HCT116 (cell line): ENCODE data around the gene KDM7A. TPM values are rescaled to one million over a fixed set of nuclear protein-coding genes. Genes with fewer than 3 reads are reported as not detected.
A peak's percentile ranks its signal among the peaks of the same experiment; 100 is the strongest.

ENCODE experiments used
- ATAC-seq: fragments of 200-7000 bp; cut with Tn5 transposase; 2 replicates; pipeline ENCODE4 v1.9.1; 2020; ENCODE audit warnings: mild to moderate bottlenecking, moderate library complexity
- BruUV-seq: library from RNA; stranded (reverse); fragments of 400-500 nt; replicated peaks from 2 replicates; lab custom pipeline; 2021; lab: Mats Ljungman, UMichigan
- CTCF ChIA-PET: fragments of 300-600 bp; sonication (Branson Sonifier 250); formaldehyde crosslinking; loops from one replicate; lab custom pipeline; 2021; ENCODE audit warnings: antibody characterized with exemption; lab: Charles Lee
- POLR2A ChIA-PET: fragments of 300-600, 350-600 bp; sonication (Branson Sonifier 250); formaldehyde crosslinking; loops from one replicate; lab custom pipeline; 2021; ENCODE audit warnings: antibody characterized with exemption; lab: Charles Lee
- RAD21 ChIA-PET, 2 experiments: fragments of 300-600 bp; sonication (Branson Sonifier 250); formaldehyde crosslinking; loops; one replicate each; lab custom pipeline; 2023; ENCODE audit warnings: low total read pairs in 2 of 2; ENCODE audit not compliant: uncharacterized antibody in 2 of 2, unreplicated experiment in 2 of 2, low non-redundant PET in 1 of 2; lab: Charles Lee
- DNase-seq: peaks from one replicate; pipeline ENCODE4 v3.0.0-alpha.2; 2010; ENCODE audit warnings: low read depth, low spot score
- H2AFZ ChIP-seq: fragments of 200-600 bp; shearing (Covaris generic), sonication (generic); 2 replicates; pipeline ENCODE4 v1.6.1; 2017; ENCODE audit warnings: low read depth, mixed run types, mixed read lengths, antibody characterized with exemption, low read length; ENCODE audit not compliant: poor library complexity, severe bottlenecking
- H3K27ac ChIP-seq: 2 replicates; pipeline ENCODE4 v1.5.1; 2012; ENCODE audit warnings: low read depth, low read length
- H3K27me3 ChIP-seq: fragments of 200-600 bp; sonication (generic); 2 replicates; pipeline ENCODE4 v1.6.1; 2016; ENCODE audit warnings: mixed run types, low read length, mixed read lengths; ENCODE audit not compliant: insufficient read depth
- H3K36me3 ChIP-seq, 2 experiments: fragments of 200-500 bp in 1 of 2; fragments of 200-600 bp in 1 of 2; sonication (Bioruptor generic) in 1 of 2; sonication (generic) in 1 of 2; 2 replicates each; pipeline versions ENCODE4 v1.5.1 to v1.6.1; 2014 to 2016; ENCODE audit warnings: low read length in 2 of 2, inconsistent platforms in 1 of 2, mixed read lengths in 1 of 2, mixed run types in 1 of 2; ENCODE audit not compliant: insufficient read depth in 2 of 2, control insufficient read depth in 1 of 2
- H3K4me1 ChIP-seq, 2 experiments: fragments of 200-600 bp in 1 of 2; sonication (generic) in 1 of 2; 2 replicates each; pipeline versions ENCODE4 v1.5.1 to v1.6.1; 2012 to 2017; ENCODE audit warnings: low read length in 2 of 2, inconsistent platforms in 1 of 2, mild to moderate bottlenecking in 1 of 2, mixed read lengths in 1 of 2, mixed run types in 1 of 2, moderate library complexity in 1 of 2; ENCODE audit not compliant: insufficient read depth in 2 of 2, control insufficient read depth in 1 of 2
- H3K4me2 ChIP-seq: fragments of 200-600 bp; sonication (generic); 2 replicates; pipeline ENCODE4 v1.6.1; 2017; ENCODE audit warnings: mixed run types, low read length, mixed read lengths
- H3K4me3 ChIP-seq, 2 experiments: fragments of 200-600 bp in 1 of 2; sonication (generic) in 1 of 2; replicated peaks in 1 of 2; 2 replicates each; pipeline ENCODE4 v1.5.1; 2011 to 2016; ENCODE audit warnings: low read length in 2 of 2, control low read depth in 1 of 2, low read depth in 1 of 2, mild to moderate bottlenecking in 1 of 2, mixed read lengths in 1 of 2, mixed run types in 1 of 2
- H3K79me2 ChIP-seq: fragments of 200-600 bp; sonication (generic); 2 replicates; pipeline ENCODE4 v1.6.1; 2017; ENCODE audit warnings: mild to moderate bottlenecking, mixed run types, low read length, moderate library complexity, mixed read lengths; ENCODE audit not compliant: insufficient read depth
- H3K9ac ChIP-seq: fragments of 200-600 bp; sonication (generic); 2 replicates; pipeline ENCODE4 v1.6.1; 2016; ENCODE audit warnings: low read length, mixed read lengths
- H3K9me2 ChIP-seq: fragments of 200-600 bp; sonication (generic), shearing (Covaris generic); 2 replicates; pipeline ENCODE4 v1.6.1; 2017; ENCODE audit warnings: mixed run types, mild to moderate bottlenecking, moderate library complexity; ENCODE audit not compliant: insufficient read depth
- H3K9me3 ChIP-seq, 2 experiments: fragments of 200-500 bp in 1 of 2; fragments of 200-600 bp in 1 of 2; sonication (Bioruptor generic) in 1 of 2; sonication (generic) in 1 of 2; 2 replicates each; pipeline ENCODE4 v1.6.1; 2014 to 2017; ENCODE audit warnings: low read length in 2 of 2, mixed read lengths in 2 of 2, inconsistent platforms in 1 of 2, low read depth in 1 of 2, mild to moderate bottlenecking in 1 of 2, mixed run types in 1 of 2, moderate library complexity in 1 of 2; ENCODE audit not compliant: control insufficient read depth in 1 of 2, insufficient read depth in 1 of 2
- H4K20me1 ChIP-seq: fragments of 200-600 bp; sonication (generic), shearing (Covaris generic); 2 replicates; pipeline ENCODE4 v1.6.1; 2017; ENCODE audit warnings: mixed run types, mild to moderate bottlenecking, moderate library complexity; ENCODE audit not compliant: insufficient read depth
- CBX3 ChIP-seq: IDR thresholded peaks from 2 replicates; pipeline ENCODE4 v1.6.1; 2012; ENCODE audit warnings: low read depth
- CEBPB ChIP-seq: IDR thresholded peaks from 2 replicates; pipeline ENCODE4 v1.6.1; 2012; ENCODE audit warnings: low read depth
- CTCF ChIP-seq, 3 experiments: fragments of 200-600 bp in 1 of 3; sonication (generic) in 1 of 3; IDR thresholded peaks in 2 of 3; conservative IDR thresholded peaks in 1 of 3; 2 replicates each; pipeline ENCODE4 v1.5.1; 2012 to 2017; ENCODE audit warnings: low read depth in 2 of 3, low read length in 2 of 3, antibody characterized with exemption in 1 of 3, borderline replicate concordance in 1 of 3, control low read depth in 1 of 3, mild to moderate bottlenecking in 1 of 3, mixed read lengths in 1 of 3, mixed run types in 1 of 3, moderate library complexity in 1 of 3; ENCODE audit not compliant: insufficient read depth in 1 of 3
- EGR1 ChIP-seq: IDR thresholded peaks from 2 replicates; pipeline ENCODE4 v1.6.1; 2012; ENCODE audit warnings: low read depth
- ELF1 ChIP-seq: IDR thresholded peaks from 2 replicates; pipeline ENCODE4 v1.6.1; 2012; ENCODE audit warnings: low read depth, borderline replicate concordance
- FOSL1 ChIP-seq: IDR thresholded peaks from 2 replicates; pipeline ENCODE4 v1.6.1; 2012; ENCODE audit warnings: low read depth
- POLR2AphosphoS5 ChIP-seq: IDR thresholded peaks from 2 replicates; pipeline ENCODE4 v1.6.1; 2011; ENCODE audit warnings: mild to moderate bottlenecking, low read depth, low read length, moderate library complexity
- RAD21 ChIP-seq: IDR thresholded peaks from 2 replicates; pipeline ENCODE4 v1.6.1; 2012; ENCODE audit warnings: low read depth, mild to moderate bottlenecking
- REST ChIP-seq: IDR thresholded peaks from 2 replicates; pipeline ENCODE4 v1.6.1; 2012; ENCODE audit warnings: low read depth
- SRF ChIP-seq: IDR thresholded peaks from 2 replicates; pipeline ENCODE4 v1.6.1; 2012; ENCODE audit warnings: low read depth
- TCF7L2 ChIP-seq: IDR thresholded peaks from 2 replicates; pipeline ENCODE4 v1.7.0; 2011; ENCODE audit warnings: borderline replicate concordance, inconsistent platforms; ENCODE audit not compliant: insufficient read depth, insufficient read length; ENCODE audit errors: extremely low read depth
- ZBTB33 ChIP-seq: IDR thresholded peaks from 2 replicates; pipeline ENCODE4 v1.6.1; 2011; ENCODE audit warnings: mild to moderate bottlenecking, low read length, moderate library complexity; ENCODE audit not compliant: insufficient replicate concordance; ENCODE audit errors: extremely low read depth
- ZNF274 ChIP-seq: fragments of 200-500 bp; sonication (Bioruptor generic); IDR thresholded peaks from 2 replicates; pipeline ENCODE4 v1.6.1; 2014; ENCODE audit warnings: mild to moderate bottlenecking, low read depth, low read length, inconsistent platforms
- intact Hi-C: fragments of 100-400 bp; cut with micrococcal nuclease; formaldehyde crosslinking; loops from 2 replicates; pipeline ENCODE4 v1.10.0; 2022
- total RNA-seq: library from RNA; stranded (reverse); gene quantifications from one replicate; pipeline ENCODE4 v1.2.1, GENCODE V29; 2021; ENCODE audit not compliant: unreplicated experiment

The KDM7A gene
- total RNA-seq, 1 experiment from 2014 or later = 11.6 TPM

GRCh38 chr7:140137078-140137477 lies 39.7 kb downstream of the KDM7A start:
- intact Hi-C loops = no loop called here
- no peaks in the 10 kb centered on the region for H4K20me1 ChIP-seq
- ATAC-seq (no peak), DNase-seq (no peak)
- no peak overlapping the region for H3K9ac ChIP-seq
- H3K4me2 ChIP-seq = no peak overlapping the region
- H2AFZ ChIP-seq = no peak overlapping the region
- no peaks in the 10 kb centered on the region for H3K79me2 ChIP-seq
- no peaks in the 10 kb centered on the region for H3K9me3 ChIP-seq
- H3K9me2 ChIP-seq = no peaks in the 10 kb centered on the region
- CTCF ChIA-PET = no interaction called here
- RAD21 ChIA-PET = no interaction called here
- POLR2A ChIA-PET = no interaction called here
- H3K4me1 ChIP-seq = no peaks in the 10 kb centered on the region
- BruUV-seq = TSS peak; percentile 22
- H3K4me3 ChIP-seq = no peak overlapping the region
- H3K27me3 ChIP-seq = no peaks in the 10 kb centered on the region
- no peaks in the 10 kb centered on the region for H3K36me3 ChIP-seq
- TF ChIP-seq ELF1 = no peak
- no peak for TF ChIP-seq REST
- no peak for TF ChIP-seq ZBTB33
- no peak for TF ChIP-seq RAD21
- no peak for TF ChIP-seq SRF
- no peak for TF ChIP-seq TCF7L2
- no peak for TF ChIP-seq CEBPB
- no peak for TF ChIP-seq CBX3
- TF ChIP-seq ZNF274 = no peak
- TF ChIP-seq EGR1 = no peak
- no peak for TF ChIP-seq CTCF (IDR thresholded peaks at IDR 0.05 in 2 of 3, conservative IDR thresholded peaks at IDR 0.05 in 1 of 3; ENCODE audit: borderline replicate concordance in 1 of 3, insufficient read depth in 1 of 3, low read depth in 2 of 3, low read length in 2 of 3)
- TF ChIP-seq FOSL1 = no peak
- no peak for TF ChIP-seq POLR2AphosphoS5
- H3K27ac ChIP-seq = no peak overlapping the region
